Stimulated activated CD8-positive, alpha-beta memory T cell treated with anti-CD3 and anti-CD28 coated beads, Interleukin-12 subunit alpha, Interleukin-12 subunit beta, amount 100 ng/mL, for 4 hours (primary cell): ENCODE measurements around the gene HMSD.

Source experiments
- DNase-seq: peaks from one replicate; pipeline ENCODE4 v3.0.0-alpha.2; 2020; ENCODE audit warnings: low read depth

HMSD gene

DNA sequence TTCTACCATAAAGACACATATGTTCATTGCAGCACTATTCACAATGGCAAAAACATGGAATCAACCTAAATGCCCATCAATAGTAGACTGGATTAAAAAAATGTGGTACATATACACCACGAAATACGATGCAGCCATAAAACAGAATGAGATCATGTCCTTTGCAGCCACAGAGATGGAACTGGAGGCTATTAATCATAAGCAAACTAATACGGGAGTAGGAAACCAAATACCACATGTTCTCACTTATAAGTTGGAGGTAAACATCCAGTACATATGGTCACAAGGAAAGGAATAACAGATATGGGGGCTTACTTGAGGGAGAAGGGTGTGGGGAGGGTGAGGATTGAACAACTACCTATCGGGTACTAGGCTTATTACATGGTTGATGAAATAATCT lies 7.7 kb downstream of the HMSD start:
- DNase-seq = no peak

DNA sequence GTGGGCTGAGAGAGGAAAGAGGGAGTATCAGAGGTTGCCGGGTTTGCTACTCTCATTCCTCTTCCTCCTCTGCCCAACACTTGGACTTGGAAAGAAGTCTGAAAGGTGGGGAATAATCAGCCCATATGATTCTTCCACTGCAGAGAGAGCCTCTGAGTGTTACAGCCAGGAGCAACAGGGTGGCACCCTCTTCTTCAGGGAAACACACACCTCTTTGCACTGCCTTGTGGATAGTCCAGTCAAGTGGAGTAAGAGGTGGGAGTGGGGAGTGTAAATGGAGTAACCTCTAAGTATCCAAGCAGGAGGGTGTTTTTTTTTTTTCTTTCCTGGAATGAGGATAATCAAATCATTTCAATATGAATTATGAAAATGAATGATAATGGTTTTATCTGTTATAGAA lies 11.8 kb downstream of the HMSD start:
- no peak for DNase-seq

DNA sequence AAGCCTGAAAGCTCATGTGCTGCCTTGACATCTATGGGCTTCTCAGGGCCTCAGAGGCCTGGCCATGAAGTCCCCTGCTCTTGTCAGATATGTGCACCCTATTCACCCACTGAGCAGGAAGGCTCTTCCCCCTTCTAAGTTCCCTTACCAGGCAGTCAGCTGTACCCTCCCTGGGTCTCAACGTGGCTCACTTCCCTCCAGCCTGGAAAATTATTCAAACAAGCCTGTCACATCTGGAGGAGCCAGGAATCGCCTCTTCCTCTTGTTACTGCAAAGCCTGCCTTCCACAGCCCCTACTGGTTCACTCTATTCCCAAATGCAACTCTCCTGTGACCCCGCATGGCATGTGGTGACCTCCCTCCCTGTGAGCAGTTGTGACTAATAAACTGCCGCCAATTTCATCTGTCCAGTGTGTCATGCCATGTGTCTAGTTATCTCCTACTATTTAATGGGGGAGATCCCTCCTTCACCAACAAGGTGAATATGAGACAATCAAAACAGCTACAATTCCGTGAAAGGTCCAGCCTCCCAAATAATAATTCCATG lies 12.4 kb downstream of the HMSD start:
- no peak for DNase-seq

DNA sequence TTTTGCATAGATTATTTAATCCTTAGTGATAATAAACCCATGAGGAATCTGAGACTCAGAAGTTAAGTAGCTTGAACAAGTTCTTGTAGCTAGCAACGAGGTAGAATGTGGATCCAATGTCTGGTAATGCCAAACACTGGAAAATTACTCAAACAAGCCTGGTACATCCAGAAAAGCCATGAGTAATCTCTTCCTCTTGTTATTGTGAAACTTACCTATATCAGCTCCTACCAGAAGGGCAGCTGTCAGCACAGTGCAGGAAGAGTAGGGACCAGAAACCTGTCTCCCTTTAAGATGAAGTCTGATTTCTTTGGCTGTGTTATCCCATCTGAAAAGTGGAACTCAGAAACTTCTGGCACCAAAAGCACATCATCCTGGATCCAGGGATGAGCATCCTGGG lies 13.0 kb downstream of the HMSD start:
- DNase-seq = no peak

DNA sequence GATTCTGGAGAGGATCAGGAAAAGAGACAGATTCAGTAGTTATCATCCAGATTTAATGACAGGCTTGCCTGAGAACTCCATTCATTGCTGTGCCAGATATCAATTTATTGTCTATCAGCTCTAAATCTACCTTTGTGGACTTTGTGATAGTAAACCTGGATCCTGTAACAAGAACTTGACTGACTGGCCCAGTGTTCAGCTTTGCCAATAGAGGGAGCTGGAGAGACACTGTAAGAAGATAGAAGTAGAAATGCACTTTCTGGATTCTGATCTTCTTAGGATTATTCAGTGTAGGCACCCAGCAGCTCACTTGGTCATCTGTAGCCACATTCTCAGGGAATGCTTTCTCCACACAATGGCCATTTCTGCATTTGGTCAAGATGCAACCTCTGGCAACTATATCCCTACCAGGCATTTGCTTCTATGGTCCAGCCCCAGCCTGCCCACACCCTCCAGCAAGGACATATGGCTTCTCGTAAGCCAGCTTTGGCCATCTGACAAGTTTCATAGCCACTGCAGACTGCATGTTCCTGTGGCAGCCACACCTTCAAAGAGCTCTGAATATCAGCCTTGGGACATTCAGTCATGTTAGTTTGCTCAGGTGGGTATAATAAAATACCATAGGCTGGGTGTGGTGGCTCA lies 14.6 kb downstream of the HMSD start:
- DNase-seq = no peak

DNA sequence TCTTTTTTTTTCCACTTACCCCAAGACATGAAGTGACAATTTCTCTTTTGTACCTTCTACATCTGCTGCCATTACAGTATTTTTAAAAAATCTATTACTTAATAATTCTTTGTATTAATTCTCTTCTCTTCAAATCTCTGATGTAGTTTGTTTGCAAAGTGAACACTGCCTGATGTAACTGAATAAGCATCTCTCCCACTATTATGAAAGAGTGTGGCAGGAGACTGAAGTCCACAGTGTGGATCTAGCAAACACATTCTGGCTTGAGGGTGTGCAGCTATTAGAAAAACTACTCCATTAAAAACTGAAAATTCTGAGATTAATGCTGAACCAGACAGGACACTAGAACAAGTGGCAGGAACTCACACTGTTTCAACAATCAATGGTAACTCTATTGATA lies 15.8 kb downstream of the HMSD start:
- DNase-seq = no peak

DNA sequence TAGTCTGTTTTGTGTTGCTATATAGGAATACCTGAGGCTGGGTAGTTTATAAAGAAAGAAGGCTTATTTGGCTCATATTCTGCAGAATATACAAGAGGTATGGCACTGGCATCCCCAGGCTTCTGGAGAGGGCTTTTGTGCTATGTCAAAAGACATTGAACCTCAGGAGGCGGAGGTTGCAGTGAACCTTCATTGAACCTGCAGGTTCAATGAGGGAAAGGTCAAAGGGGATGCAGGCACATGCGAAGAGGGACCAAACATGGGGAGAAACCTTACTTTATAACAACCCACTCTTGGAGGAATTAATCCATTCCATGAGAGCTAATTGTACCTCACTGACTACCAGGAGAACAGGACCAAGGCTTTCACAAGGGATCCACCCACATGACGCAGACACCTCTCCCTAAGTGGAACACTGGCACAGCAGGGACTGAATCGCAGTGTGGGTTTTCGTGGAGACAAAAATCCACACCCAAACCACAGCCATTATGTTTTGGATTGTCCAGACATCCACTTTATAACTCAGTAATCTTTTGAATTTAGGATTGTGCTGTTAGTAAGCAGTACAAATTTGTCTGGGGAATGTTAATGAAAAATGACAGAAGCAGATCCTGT lies 16.7 kb downstream of the HMSD start:
- no peak for DNase-seq

DNA sequence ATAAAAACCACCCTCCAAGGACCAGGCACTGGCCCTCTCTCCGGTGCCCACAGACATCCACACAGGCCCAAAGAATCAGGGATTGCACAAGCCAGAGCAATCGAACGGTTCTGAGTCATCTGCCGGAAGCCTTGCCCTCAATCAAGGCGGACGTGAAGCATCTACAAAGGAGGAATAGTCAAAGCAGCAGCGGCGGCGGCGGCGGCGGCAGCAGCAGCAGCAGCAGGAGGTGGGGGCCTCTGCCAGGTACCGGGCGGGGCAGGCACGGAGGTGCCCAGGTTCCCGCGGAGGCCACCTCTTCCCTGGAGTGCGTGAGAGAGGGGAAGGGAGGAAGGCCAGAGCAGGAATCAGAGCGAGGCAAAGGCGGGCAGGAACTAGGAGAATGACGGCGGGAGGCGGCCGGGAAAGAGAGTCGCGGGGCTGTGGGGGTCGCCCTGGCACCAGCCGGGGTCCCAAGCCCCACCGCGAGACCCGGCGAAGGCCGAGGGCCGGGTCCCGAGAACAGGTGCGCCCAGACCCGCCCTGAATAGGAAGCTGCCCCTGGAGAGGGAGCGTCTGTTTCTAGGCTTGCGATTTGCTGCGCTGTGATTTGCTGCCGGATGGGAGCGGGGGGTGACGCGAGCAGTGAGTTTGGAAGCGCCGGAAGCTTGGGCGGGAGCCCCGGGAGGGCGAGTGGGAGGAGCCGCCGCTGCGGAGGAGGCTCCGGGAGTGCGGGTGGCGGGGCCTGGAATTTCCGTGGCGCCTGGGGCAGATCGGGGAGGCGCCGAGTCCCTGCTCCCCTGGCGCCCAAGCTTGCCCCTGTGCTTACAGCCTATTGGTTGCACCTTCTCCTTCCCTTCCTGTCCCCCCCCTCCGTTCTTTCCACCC lies 21.1 kb downstream of the HMSD start, which contains the start of gene SERPINB8:
Gene SERPINB8 (plus strand): TSS at position 140 of the 867 bp plus-strand sequence. CDS start 8,228 bp downstream, outside the sequence.
- DNase-seq = peak; percentile 60

DNA sequence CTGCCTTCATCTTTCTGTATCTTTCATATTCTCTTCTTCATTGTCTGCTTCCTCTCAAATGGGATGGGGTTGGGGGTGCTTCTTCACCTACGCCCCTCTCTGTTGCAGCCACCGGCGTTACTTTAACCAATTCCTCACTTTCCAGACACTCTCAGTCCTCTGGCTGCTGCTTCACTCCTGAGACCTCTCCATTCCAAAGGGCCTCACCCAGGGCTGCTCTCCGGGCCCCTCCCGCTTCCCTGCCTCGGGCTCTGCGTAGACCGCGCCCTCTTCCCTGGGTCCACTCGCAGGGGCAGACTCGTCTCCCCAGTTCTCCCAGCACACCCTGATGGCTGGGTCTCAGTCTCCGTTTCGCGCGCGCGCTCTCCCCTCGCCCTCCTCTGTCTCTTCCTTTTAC lies 21.7 kb downstream of the HMSD start:
- no peak for DNase-seq

DNA sequence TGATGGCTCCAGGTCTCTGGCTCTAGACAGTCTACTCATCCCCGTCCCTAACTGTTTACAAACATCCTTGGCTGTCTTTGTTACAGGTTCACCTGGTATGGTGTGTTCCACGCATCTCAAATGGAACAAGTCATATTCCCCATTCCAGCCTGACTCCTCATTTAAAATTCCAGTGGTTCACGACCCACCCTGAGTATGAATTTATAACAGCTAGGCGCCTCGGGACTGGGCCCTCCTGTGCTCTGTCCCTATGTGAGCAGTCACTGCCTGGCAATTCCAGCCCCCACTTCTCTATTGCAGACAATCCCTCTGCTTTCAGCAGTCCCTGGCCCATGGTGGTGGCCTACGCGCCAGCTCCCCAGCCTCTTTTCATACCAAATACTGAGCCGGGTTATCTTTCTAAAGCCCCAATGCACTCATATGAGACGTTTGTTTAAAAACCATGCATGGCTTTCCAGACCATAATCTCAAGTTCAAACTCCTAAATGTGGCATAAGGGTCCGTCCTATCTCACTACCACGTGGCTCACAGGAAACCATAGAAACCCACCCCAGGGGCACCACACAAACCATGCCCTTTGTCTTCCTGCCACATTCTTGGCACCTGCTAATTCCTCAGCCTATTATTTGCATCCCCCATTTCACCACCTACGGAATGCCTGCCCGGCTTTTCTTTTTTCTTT lies 22.4 kb downstream of the HMSD start:
- DNase-seq = no peak

DNA sequence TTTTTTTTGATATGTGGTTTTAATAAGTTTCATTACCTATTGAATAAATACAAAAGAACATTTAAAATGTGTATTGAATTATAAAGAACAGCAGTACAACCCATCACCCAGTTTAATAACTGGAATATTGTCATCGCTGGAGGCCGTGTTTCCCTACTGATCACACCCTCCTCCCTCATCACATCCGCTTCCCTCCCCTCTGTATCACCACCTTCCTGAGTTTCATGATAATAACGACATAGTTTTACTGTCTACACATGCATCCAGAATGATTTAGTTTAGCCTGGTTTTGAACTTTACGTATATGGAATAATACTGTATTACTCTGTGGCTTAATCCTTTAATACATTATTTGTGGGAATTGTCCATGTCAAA lies 22.9 kb downstream of the HMSD start:
- DNase-seq = no peak

DNA sequence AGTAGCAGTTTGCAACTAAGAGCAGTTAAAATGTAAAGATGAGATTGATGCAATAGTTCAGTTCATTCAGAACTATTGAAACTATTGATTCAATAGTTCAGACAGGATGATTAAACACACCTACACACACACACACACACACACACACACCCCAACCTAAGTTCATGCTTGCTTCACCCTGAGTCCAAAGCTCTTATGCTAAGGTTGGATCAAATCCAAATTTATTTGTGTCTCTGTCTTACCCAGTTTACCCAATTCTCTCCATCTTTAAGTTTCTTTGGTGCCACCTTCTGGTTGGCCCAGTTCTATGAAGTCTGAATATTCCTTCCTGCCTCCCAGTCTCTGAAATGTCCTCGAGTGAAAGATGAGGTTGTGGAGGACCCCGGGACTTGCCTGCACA lies 25.9 kb downstream of the HMSD start:
- DNase-seq = no peak

DNA sequence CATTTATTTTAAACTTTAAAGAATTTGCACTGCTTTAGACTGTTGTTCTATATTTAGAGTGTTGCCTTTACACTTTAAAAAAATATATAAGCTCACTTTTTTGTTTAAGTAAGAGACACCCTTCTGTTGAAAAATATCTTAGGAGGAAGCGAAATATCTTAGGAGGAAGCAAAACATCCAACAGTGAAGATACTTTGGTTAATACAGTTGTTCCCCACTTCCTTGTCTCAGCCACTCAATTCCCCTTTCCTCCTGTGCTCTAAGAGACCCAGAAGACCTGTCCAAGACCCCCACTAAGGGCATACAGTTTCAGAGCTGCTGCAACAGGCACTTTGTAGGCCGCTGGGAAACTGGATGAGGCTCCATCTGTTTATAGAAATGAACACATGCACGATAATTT lies 26.5 kb downstream of the HMSD start:
- DNase-seq = no peak

DNA sequence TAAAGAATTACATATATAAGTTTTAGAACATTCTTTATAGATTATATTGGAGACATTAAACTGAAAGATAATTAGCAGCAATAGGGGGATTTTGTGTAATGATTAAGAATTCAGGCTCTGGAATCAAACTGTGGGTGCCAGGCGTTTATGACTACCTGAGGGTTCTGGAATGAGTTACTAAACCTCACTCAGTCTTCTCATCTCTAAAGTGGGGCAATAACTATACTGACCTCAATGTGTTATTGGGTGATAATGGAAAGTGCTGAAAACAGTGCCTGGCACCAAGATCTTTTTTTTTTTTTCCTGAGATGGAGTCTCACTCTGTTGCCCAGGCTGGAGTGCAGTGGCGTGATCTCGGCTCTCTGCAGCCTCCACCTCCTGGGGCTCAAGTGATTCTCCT lies 27.9 kb downstream of the HMSD start:
- DNase-seq = no peak

DNA sequence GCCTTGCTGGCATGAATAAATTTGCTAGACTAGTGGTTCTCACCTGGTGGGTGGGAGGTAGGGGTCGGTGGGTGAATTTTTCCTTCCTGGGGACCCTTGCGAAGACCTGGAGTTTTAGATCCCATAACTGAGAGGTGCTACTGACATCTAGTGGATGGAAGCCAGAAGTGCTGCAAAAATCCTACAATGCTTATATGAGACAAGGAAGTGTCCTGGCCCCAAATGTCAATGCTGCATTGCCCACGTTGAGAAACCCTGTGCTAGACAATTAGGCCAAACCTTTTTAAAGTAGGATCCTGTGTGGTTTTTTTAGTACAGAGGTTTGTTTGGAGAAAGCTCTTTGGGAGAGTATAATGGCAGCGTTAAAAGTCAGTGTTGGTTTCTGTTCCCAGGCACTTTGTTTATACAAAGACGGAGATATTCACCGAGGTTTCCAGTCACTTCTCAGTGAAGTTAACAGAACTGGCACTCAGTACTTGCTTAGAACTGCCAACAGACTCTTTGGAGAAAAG lies 30.4 kb downstream of the HMSD start:
- DNase-seq = no peak

DNA sequence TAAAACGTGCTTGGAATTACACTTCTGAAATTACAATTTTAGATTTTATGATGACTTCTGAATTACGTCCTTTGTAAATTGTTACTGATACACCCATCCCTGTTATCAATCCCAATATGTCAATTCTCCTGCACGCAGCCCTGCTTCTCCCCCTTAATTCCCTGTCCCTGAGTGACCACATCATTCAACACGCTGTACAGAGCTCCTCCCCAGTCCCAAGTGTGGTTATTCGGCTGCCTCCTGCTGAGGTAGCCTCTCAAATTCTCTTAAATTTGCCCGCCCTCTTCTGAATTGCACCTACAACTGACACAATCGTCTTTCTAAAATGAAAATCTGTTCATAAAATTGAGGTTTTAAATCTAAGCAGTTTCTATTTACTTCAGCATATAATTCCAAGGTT lies 30.9 kb downstream of the HMSD start:
- DNase-seq = no peak

DNA sequence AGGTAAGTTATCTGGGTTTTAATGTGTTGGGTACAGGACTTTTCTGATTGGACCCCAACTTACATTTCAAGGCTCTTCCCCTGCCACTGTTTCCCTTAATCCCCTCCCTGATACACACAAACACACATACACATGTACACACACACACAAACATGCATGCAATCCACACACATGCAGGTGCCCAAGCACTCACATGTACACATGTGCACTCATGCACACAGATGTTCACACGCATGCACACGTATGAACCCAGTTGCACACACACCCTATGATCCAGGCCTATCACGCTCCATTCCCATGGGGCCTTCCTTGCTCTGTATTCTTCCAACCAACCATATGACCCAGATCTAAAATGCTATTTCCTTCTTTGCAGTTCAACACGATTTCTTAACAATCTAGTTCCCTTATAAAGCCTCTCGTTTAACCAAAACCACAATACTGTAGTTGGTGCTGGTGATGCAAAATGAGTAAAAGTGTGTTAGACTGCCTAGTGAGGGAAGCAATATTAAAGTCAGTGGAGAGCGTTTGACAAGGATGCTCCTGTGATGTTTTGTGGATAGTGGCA lies 31.9 kb downstream of the HMSD start:
- no peak for DNase-seq

DNA sequence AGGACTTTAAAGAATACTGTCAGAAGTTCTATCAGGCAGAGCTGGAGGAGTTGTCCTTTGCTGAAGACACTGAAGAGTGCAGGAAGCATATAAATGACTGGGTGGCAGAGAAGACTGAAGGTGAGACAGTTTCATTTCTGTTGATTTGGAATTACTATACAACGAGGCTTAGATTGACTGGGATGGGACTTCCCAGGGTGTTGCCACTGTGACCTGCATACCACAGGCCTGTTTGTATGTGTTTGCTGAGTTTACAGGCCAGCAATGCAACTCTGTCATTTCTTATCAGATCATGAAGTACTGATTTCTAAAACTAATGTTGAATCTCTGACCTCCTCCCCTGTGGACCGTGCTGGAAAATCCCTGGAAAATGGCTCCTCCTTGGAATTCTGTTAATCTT lies 32.6 kb downstream of the HMSD start:
- no peak for DNase-seq

DNA sequence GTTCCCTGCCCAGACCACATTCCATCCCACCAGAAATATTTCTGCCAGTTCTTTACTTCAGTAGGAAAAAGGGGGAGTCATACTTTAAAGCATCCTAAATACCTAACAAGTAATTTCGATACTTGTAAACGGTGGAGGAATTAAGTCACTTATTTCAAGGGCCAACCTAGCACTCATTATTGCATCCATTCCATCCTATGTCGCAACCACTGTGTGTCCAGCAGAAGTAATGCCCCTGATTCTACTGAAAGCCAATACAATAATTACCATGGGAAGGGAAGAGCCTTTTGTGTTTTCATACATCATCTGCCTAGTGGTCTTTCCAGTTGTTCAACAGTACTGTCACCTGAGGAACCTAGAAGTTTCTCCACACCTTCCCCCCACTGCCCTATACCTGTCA lies 33.3 kb downstream of the HMSD start:
- no peak for DNase-seq

DNA sequence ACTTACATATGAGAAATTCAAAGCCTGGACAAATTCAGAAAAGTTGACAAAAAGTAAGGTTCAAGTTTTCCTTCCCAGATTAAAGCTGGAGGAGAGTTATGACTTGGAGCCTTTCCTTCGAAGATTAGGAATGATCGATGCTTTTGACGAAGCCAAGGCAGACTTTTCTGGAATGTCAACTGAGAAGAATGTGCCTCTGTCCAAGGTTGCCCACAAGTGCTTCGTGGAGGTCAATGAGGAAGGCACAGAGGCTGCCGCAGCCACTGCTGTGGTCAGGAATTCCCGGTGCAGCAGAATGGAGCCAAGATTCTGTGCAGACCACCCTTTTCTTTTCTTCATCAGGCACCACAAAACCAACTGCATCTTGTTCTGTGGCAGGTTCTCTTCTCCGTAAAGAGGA lies 37.8 kb downstream of the HMSD start:
- DNase-seq = no peak

DNA sequence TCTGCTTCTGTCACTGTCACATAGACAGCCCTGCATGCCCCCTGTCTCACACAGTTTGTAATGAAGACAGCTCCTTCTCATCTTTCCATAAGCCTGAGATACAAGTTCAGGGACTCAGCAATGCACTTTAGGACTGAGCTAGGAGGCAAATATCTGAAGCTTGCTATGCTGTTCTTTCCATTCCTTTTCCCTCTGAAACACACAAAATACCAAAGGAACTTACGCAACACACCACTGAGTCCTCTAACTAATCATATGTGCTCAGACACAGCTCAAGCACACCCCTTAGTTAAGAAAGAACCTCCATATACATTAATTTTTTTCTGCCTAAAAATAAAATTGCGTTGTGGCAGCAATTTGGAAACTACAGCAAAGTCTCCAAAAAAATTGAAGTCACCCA lies 38.6 kb downstream of the HMSD start:
- DNase-seq = no peak

DNA sequence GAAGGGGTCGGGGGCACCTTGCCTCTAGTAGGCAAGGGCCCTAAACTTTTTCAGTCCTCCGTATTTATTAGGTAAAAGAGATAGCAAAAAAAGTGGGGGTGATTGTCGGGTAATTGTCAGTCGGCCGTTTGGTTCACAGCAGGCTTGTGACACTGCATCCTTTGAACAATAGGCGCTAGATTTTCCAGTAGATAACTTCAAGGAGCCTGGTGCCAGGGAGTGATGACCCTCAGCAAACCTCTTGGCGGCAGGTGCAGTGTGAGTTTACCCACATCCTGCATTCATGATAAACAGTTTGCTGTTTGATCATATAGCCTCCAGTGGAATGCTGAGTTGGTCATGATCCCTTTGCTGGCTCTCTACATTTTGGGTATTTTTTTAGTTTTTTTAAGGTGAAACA lies 43.6 kb downstream of the HMSD start:
- no peak for DNase-seq
